HL-60 (cell line): Measurements from ENCODE around the gene USP24.

ENCODE experiments used
- DNase-seq, 2 experiments: peaks; one replicate each; pipeline ENCODE4 v3.0.0-alpha.2; 2010 to 2020; ENCODE audit warnings: low read depth in 1 of 2, low spot score in 1 of 2
- H3K27ac ChIP-seq: fragments of 250-450 bp; sonication (Bioruptor Pico); replicated peaks from 2 replicates; pipeline ENCODE4 v1.5.1; 2020; ENCODE audit warnings: mild to moderate bottlenecking, moderate library complexity
- H3K27me3 ChIP-seq: fragments of 250-450 bp; sonication (Bioruptor Pico); 2 replicates; pipeline ENCODE4 v1.5.1; 2021; ENCODE audit warnings: mild to moderate bottlenecking, moderate library complexity; ENCODE audit not compliant: insufficient read depth, poor library complexity, severe bottlenecking
- H3K4me3 ChIP-seq: replicated peaks from 2 replicates; pipeline ENCODE4 v1.5.1; 2011; ENCODE audit warnings: mild to moderate bottlenecking, control low read depth, low read length; ENCODE audit not compliant: insufficient read depth
- CTCF ChIP-seq: IDR thresholded peaks from one replicate; pipeline ENCODE4 v1.5.1; 2011; ENCODE audit warnings: low read length, control low read depth, inconsistent platforms; ENCODE audit not compliant: insufficient read depth
- GABPA ChIP-seq: IDR thresholded peaks from 2 replicates; pipeline ENCODE4 v1.6.1; 2012; ENCODE audit warnings: low read depth
- POLR2AphosphoS5 ChIP-seq: IDR thresholded peaks from 2 replicates; pipeline ENCODE4 v1.6.1; 2012; ENCODE audit warnings: low read depth
- REST ChIP-seq: IDR thresholded peaks from 2 replicates; pipeline ENCODE4 v1.6.1; 2012; ENCODE audit warnings: low read depth; ENCODE audit not compliant: insufficient replicate concordance
- SPI1 ChIP-seq: IDR thresholded peaks from 2 replicates; pipeline ENCODE4 v1.6.1; 2012; ENCODE audit warnings: low read depth, mild to moderate bottlenecking, borderline replicate concordance

USP24 gene

GRCh38 chr1:55057956-55058298 lies 157.2 kb downstream of the USP24 start:
- no peak overlapping the region for H3K27ac ChIP-seq
- no peak for DNase-seq
- no peak overlapping the region for H3K4me3 ChIP-seq
- TF ChIP-seq GABPA = no peak
- TF ChIP-seq REST = no peak
- no peak for TF ChIP-seq POLR2AphosphoS5
- TF ChIP-seq SPI1 = no peak
- no peak for TF ChIP-seq CTCF
- H3K27me3 ChIP-seq = no peaks in the 10 kb centered on the region

GRCh38 chr1:55057270-55057955 lies 157.8 kb downstream of the USP24 start:
- no peak for TF ChIP-seq GABPA
- no peak for TF ChIP-seq CTCF
- no peak for TF ChIP-seq POLR2AphosphoS5
- TF ChIP-seq SPI1 = no peak
- no peak for TF ChIP-seq REST
- H3K27ac ChIP-seq = no peak overlapping the region
- no peak for DNase-seq
- H3K27me3 ChIP-seq = no peaks in the 10 kb centered on the region
- no peak overlapping the region for H3K4me3 ChIP-seq

GRCh38 chr1:55056632-55056992 lies 158.6 kb downstream of the USP24 start:
- H3K27me3 ChIP-seq = no peaks in the 10 kb centered on the region
- H3K4me3 ChIP-seq = no peak overlapping the region
- H3K27ac ChIP-seq = no peak overlapping the region
- no peak for DNase-seq
- TF ChIP-seq REST (no peak), POLR2AphosphoS5 (no peak), SPI1 (no peak), GABPA (no peak), CTCF (no peak)
